NCI-H460 (cell line): Measurements from ENCODE around the gene KCNE3. TPM values are rescaled to one million over a fixed set of nuclear protein-coding genes. Genes with fewer than 3 reads are reported as not detected.
"Not testable (repeated sequence)": the region's sequence is repeated elsewhere in the genome, so short reads cannot be mapped to it uniquely, and the experiment has no call there.

ENCODE experiments used
- DNase-seq: peaks from one replicate; pipeline ENCODE4 v3.0.0-alpha.2; 2016; ENCODE audit warnings: low read depth; ENCODE audit errors: extremely low read depth
- total RNA-seq: library from RNA; depleted of rRNA; stranded (reverse); fragments of >200 nt; shearing (Covaris generic); gene quantifications from 2 replicates; pipeline ENCODE4 v1.2.3, GENCODE V29; 2014

The KCNE3 gene
- total RNA-seq, 1 experiment from 2014 or later = not detected

- DNase-seq = no peak
These were observed 20.8 kb downstream of the KCNE3 start for GRCh38 chr11:74446532-74446938.

DNA sequence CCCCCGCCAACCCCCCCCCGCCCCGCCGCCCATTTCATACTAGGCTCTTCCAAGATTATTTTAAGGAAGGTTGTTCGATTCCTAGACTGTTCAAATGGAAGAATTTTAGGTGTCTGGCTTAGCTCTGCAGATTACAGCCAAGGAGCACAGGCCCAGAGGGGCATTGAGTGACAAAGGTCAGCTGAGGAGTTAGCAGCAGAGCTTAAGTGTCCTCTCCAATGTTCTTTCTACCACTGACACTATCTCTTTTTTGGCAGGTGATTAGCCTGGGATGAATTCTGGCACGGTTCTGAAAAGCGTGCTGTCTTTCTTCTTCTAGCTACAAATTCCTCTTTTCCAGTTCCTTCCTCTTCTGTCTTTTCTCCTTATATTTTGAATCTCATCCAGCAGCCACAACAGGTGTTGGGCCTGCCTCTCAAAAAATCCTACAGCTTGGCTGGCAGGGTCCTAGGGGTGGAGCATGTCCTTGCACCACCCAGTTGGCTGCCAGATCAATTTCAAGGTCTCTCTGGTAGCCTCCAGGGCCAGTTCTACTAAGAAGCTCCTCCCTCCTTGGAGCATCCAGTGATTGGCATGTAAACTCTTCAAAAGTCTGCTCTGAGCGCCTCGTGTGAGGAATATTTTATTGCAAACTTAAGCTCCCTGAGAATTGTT is 23.0 kb downstream of the KCNE3 start:
- DNase-seq = no peak

- no peak for DNase-seq
These were observed 24.1 kb downstream of the KCNE3 start for GRCh38 chr11:74443071-74443864.

GRCh38 chr11:74442636-74443035 is 24.7 kb downstream of the KCNE3 start:
- DNase-seq = no peak

DNA sequence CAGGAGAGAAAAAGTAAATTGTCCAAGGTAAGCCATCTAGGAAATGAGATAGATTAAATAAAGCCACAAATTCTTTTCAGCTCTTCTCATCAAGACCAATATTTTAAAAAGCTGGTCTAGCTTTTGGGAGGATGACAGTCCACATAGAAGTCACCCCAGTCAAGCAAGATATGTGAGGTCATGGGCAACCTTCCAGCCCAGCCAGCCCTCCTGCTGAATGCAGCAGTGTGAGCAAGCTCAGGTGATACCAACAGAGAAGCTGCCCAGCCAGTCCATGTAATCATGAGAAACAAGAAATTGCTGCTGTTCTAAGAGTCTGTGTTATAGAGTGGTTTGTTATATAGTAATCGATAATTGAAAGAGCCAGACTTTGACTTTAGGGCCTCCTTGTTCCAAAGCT is 28.7 kb downstream of the KCNE3 start:
- DNase-seq = no peak

DNA sequence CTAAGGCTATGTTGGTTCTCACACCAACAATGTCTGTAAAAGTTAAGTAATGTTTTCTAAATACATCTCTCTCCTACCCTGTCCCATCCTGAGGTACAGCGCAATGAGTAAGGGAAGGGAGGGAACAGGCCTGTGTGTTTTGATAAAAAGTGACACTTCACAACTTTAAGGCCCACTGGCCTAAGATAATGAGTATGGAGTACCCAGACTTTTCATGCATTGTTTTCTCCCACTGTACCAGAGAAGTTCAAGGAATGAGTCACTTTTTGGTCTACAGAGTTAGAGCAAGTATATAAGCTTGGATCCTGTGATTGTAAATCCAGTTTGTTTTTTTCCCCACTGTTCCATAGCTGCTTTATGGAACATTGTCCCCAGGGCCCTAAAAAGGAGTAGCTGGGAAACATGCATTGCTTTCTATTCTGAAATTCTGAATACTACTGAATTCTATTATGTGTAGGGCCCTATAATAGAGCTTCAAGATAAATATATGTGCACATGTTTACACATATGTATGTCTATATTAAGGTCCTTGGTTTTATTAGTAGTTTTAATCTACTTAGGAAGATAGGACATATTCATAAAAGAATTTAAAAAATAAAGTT is 29.8 kb downstream of the KCNE3 start:
- DNase-seq = no peak

DNA sequence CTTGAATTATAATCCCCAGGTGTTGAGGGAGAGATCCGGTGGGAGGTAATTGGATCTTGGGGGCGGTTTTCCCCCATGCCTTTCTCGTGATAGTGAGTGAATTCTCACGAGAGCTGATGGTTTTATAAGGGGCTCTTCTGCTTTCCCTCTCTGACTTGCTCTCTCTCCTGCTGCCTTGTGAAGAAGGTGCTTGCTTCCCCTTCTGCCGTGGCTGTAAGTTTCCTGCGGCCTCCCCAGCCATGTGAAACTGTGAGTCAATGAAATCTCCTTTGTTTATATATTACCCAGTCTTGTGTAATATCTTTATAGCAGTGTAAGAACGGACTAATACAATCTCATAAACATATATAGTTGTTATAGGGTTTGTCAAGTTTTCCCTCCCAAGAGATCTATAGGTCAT is 32.8 kb downstream of the KCNE3 start:
- no peak for DNase-seq

- no peak for DNase-seq
These were observed 38.1 kb downstream of the KCNE3 start for GRCh38 chr11:74429205-74429604.

- DNase-seq = no peak
These were observed 39.9 kb downstream of the KCNE3 start for GRCh38 chr11:74427384-74427886.

DNA sequence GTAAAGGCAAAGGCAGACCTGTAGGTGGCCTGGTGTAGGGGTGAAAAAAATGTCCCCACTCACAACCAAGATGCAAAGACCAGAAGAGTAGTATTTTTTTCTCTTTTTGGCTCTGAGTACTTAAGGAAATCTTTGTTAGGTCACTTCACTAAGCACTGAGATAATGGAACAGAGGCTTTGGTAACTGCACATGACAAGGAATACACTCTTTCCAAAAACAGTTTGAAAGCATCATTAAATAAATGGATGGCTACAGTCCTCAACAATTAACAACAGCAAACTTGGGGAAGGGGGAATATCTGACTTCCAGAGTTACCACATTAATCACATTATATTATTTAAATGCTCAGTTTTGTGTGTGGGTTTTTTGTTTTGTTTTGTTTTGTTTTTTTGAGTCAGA is 42.2 kb downstream of the KCNE3 start:
- DNase-seq = no peak

DNA sequence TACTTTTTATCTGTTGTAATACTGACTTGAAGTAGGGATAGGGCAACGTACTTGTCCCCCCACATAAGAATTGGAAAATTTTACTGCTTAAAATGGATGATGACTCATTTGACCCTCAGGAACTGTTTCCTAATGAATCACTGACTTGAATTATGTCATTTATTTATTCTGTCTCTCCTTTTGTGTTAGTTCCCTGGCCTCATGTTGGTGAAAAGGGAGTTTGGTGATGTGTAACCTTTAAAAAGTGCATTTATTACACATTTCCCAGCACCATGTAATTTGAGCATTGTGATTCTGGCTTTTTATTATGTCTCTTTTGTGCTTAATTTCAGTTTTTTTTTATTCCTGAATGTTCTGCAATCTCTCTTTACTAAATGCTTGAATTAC is 48.8 kb downstream of the KCNE3 start:
- DNase-seq = no peak

GRCh38 chr11:74417860-74418508 is 49.4 kb downstream of the KCNE3 start:
- DNase-seq = no peak

DNA sequence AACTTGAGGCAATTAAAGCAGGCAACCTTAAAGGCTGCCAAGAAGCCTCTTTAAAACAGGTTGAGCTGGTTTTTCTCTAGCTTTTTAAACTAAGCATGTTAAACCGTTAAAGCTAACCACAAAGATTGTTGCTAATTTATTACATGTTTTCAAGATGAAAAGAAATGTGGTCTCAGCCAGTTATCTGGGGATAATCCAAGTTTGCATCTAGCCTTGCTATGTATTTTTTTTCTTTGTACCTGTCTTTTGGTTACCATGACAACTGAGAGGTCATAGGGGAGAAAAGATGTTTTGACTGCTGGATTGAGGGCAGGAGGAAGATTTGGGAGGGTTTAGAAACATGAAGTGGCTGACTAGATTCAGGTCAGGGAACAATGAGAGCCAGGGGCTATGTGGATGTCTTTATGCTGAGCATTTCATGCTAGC is 50.0 kb downstream of the KCNE3 start:
- no peak for DNase-seq

DNA sequence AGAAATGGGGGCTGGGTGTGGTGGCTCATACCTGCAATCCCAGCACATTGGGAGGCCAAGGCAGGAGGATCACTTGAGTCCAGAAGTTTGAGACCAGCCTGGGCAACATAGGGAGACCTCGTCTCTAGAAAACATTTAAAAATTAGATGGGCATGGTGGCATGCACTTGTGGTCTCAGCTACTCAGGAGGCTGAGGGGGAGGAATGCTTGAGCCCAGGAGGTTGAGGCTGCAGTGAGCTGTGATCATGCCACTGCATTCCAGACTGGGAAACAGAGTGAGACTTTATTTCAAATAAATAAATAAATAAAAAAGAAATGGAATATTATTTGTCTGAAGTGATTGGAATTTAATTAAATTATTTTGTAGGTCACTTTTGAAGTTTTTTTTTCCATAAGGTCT is 50.4 kb downstream of the KCNE3 start:
- not testable (repeated sequence) for DNase-seq

- no peak for DNase-seq
These were observed 54.5 kb downstream of the KCNE3 start for GRCh38 chr11:74412733-74413359.

DNA sequence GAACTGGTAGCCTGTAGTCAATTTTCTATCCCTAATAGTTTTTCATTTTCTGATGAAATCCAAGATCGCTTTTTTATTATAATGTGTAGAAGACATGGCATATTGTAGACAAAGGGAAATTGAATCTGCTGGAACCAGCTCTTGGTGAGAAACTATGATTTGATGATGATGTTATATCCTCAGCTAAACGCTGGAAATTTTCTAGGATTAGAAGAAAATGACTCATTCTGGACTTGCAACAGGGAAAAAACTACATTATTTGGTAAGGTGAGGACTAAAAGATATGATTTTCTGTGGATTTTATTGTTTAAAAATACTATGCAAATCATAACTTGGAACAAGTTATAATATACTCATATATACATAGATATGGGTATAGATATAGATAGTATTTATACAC is 55.0 kb downstream of the KCNE3 start:
- DNase-seq = no peak

- no peak for DNase-seq
These were observed 57.7 kb downstream of the KCNE3 start for GRCh38 chr11:74409633-74410032.
